Ishikawa (cell line): ENCODE measurements around the gene UPP1.
A peak's percentile ranks its signal among the peaks of the same experiment; 100 is the strongest.

ENCODE experiments used
- CEBPB ChIP-seq: IDR thresholded peaks from 2 replicates; pipeline ENCODE4 v1.6.1; 2012
- CREB1 ChIP-seq: IDR thresholded peaks from 2 replicates; pipeline ENCODE4 v1.6.1; 2012; ENCODE audit warnings: low read depth
- EGR1 ChIP-seq: IDR thresholded peaks from 2 replicates; pipeline ENCODE4 v1.6.1; 2012
- EP300 ChIP-seq: IDR thresholded peaks from 2 replicates; pipeline ENCODE4 v1.6.1; 2012; ENCODE audit warnings: borderline replicate concordance
- FOXM1 ChIP-seq: IDR thresholded peaks from 2 replicates; pipeline ENCODE4 v1.6.1; 2012; ENCODE audit warnings: low read depth, borderline replicate concordance
- MAX ChIP-seq: IDR thresholded peaks from 2 replicates; pipeline ENCODE4 v1.6.1; 2012
- NFIC ChIP-seq: IDR thresholded peaks from 2 replicates; pipeline ENCODE4 v1.6.1; 2012
- RAD21 ChIP-seq: IDR thresholded peaks from 2 replicates; pipeline ENCODE4 v1.6.1; 2012; ENCODE audit warnings: low read depth
- REST ChIP-seq: IDR thresholded peaks from 2 replicates; pipeline ENCODE4 v1.6.1; 2012; ENCODE audit warnings: low read depth, mild to moderate bottlenecking
- TAF1 ChIP-seq: IDR thresholded peaks from 2 replicates; pipeline ENCODE4 v1.6.1; 2012; ENCODE audit warnings: low read depth, mild to moderate bottlenecking
- TCF12 ChIP-seq: IDR thresholded peaks from 2 replicates; pipeline ENCODE4 v1.6.1; 2012; ENCODE audit warnings: low read depth
- TEAD4 ChIP-seq: IDR thresholded peaks from 2 replicates; pipeline ENCODE4 v1.6.1; 2012
- USF1 ChIP-seq: IDR thresholded peaks from 2 replicates; pipeline ENCODE4 v1.6.1; 2012
- YY1 ChIP-seq: IDR thresholded peaks from 2 replicates; pipeline ENCODE4 v1.6.1; 2012; ENCODE audit warnings: low read depth
- ZBTB7A ChIP-seq: IDR thresholded peaks from 2 replicates; pipeline ENCODE4 v1.6.1; 2012; ENCODE audit warnings: low read depth

UPP1 gene

GRCh38 chr7:48106906-48107659 is 18.0 kb downstream of the UPP1 start:
- TF ChIP-seq EP300 (no peak), CREB1 (no peak), EGR1 (no peak), NFIC (no peak)

- no peak for TF ChIP-seq MAX
- no peak for TF ChIP-seq RAD21
- TF ChIP-seq YY1: no peak
Observed at GRCh38 chr7:48107926-48108472, 18.9 kb downstream of the UPP1 start.

GRCh38 chr7:48108959-48109847 is 20.1 kb downstream of the UPP1 start:
- no peak for TF ChIP-seq CEBPB
- no peak for TF ChIP-seq FOXM1
- no peak for TF ChIP-seq TCF12
- TF ChIP-seq CREB1: no peak
- TF ChIP-seq REST: no peak
- no peak for TF ChIP-seq TEAD4
- no peak for TF ChIP-seq RAD21
- TF ChIP-seq MAX: no peak
- no peak for TF ChIP-seq USF1
- no peak for TF ChIP-seq YY1
- no peak for TF ChIP-seq EGR1
- TF ChIP-seq TAF1: no peak
- TF ChIP-seq NFIC: no peak
- no peak for TF ChIP-seq ZBTB7A
- TF ChIP-seq EP300: no peak

GRCh38 chr7:48109848-48110663 is 21.0 kb downstream of the UPP1 start:
- TF ChIP-seq EGR1 (no peak), RAD21 (peak; percentile 96)

GRCh38 chr7:48110868-48111267 is 21.8 kb downstream of the UPP1 start:
- TF ChIP-seq FOXM1 (no peak), EGR1 (no peak), USF1 (no peak), TAF1 (no peak), CEBPB (no peak), CREB1 (no peak), RAD21 (no peak), REST (no peak), MAX (no peak), NFIC (no peak)
